ENCODE measurements around the gene TMEM239. TPM values are rescaled to one million over a fixed set of nuclear protein-coding genes. Genes with fewer than 3 reads are reported as not detected.
"Not testable (repeated sequence)": the region's sequence is repeated elsewhere in the genome, so short reads cannot be mapped to it uniquely, and the experiment has no call there.

The TMEM239 gene
- total RNA-seq (ENCODE audit: insufficient read depth, low replicate concordance): 1.2 TPM

DNA sequence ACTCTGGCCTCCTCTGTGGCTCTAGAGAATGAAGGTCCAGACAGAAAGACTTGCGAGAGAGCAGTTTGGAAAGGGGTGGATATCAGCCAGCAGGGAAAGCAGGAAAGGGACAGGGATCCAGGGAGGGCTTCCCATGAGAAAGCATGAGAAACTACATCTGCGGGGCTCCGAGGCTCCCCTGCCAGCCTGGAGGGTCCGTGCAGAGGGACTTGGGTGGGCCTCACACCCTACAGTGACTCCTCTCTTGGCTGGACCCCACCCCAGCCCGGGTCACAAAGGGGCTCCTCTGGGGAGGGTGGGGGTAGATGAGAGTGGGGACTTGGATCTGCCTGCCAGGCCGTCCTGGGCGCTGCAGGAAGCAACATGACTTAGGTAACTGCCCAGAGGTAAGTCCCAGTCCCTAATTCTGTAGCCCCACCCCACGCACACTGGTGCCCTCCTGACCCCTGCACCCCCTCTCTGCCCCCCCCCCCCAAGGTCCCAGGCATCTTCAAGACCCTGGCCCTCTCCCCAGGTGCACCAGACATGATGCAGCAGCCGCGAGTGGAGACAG is at the start of gene TMEM239:
TSS of gene TMEM239 (plus strand) at position 335 of the 553 bp plus-strand sequence. CDS start at position 526, 191 bp downstream.
- no peak for DNase-seq (ENCODE audit: low spot score)

DNA sequence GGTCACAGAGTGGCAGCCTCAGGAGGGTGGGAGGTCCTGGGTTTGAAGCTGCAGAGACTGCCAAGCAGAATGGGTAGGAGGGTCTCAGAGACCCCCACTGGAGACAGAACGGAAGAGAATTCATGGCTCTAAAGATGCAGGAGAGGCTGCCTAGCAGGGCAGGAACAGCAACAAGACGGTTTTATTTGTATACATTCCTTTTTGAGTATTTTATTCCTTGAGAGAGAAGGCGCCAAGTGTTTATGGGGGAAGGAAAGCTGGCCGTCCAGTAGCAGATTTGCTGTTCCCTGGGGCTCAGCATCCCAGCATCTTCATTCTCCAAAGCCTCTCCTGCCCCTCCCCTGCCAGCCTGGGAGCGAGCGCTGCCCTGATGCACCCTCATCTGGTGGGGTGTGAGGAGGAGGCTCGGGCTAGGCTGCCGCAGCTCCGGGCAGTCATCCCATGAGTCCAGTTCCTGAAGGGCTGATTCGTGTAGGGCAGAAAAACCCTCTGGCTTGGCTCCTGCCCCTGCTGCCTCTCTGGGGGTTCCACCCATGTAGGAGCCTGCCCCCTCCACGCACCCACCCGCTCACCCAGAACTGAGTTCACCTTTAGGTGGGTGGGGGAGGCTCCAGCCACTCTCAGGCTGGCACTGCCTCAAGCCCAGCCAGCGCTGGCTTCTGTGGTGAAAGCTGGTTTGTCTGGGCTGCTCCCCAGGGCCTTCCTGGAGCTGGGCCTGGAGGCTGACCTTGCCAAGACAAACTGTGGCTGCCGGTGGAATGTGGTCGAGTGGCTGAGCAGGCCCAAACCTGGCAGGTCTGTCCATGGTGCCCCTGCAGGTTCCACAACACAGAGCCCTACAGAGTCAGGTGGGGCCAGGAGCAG is 48.2 kb upstream of the TMEM239 start:
- no peak for DNase-seq (ENCODE audit: low spot score)

DNA sequence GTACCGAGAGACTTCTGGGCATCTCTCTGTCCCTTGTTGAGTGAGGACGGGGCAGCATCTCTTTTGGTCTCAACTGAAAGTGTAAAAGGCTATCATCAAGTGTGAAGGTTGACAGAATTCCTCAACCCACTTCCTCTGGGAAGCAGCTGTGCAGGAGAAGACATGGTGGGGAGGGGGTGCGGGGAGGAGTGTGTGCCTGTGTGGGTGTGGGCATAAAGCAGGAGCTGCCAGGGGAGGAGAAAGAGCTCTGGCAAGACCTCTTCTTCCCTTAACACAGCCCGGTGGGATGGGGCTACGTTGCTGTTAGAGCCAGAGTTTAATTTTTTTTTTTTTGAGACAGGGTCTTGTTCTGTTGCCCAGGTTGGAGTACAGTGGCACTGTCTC is 47.5 kb upstream of the TMEM239 start:
- no peak for DNase-seq (ENCODE audit: low spot score)

DNA sequence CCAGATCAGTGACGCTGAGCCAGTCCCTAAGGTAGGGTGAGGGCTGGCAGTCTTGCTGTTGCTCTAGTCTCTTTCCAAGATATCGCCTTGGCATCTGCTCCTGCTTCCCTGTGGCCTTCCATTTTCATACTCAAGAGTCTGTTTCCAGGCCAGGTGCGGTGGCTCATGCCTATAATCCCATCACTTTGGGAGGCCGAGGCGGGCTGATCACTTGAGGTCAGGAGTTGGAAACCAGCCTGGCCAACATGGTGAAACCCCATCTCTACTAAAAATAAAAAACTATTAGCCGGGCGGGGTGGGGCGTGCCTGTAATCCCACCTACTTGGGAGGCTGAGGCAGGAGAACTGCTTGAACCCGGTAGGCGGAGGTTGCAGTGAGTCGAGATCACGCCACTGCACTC is 46.1 kb upstream of the TMEM239 start:
- DNase-seq (ENCODE audit: low spot score): not testable (repeated sequence)

DNA sequence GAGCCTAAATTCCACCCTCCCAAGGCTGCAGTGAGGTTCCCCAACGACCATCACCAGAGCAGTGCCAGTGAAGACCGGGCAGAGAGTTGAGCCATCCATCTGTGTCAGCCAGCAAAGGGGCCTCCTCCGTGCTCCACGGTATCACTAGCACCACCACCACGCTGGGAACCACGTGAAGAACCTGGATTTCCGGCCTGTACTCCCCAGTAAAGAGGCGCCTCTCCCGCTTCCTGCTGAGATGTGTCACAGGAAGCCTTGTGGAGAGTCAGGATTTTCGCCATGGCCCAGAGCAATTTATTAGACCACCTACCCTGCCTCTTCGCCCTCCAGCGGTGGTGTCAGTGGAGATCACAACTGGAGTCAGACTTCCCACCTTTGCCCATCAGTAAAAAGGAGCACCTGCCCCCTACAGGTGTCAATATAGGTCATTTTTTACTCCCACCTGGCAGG is 44.5 kb upstream of the TMEM239 start:
- DNase-seq (ENCODE audit: low spot score): no peak

DNA sequence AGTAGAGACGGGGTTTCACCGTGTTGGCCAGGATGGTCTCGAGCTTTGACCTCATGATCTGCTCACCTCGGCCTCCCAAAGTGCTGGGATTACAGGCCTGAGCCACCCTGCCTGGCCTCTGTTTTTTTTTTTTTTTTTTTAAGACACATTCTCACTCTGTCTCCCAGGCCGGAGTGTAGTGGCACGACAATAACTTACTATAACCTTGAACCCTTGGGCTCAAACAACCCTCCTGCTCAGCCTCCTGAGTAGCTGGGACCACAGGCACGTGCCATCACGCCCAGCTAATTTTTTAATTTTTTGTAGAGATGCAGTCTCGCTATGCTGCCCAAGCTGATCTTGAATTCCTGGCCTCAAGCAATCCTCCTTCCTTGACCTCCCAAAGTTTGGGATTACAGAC is 42.4 kb upstream of the TMEM239 start:
- DNase-seq (ENCODE audit: low spot score): no peak

DNA sequence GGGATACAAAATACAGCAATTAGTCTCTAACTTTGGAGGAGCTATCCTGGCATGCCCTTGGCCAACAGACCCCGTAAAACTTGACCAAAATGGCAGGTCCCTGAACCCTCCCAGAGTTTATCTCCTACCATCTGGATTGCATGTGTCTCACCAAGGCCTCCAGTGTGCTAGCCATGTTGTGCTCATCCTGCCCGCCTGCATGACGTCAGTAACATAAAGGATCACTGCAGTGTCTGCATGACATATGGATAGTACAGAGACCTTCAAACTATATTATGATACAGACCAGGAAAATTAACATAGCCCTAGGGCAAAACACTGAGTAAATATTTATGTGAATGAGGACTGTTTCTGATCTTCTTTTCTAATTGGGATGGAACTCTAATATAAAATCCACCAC is 41.0 kb upstream of the TMEM239 start:
- no peak for DNase-seq (ENCODE audit: low spot score)

DNA sequence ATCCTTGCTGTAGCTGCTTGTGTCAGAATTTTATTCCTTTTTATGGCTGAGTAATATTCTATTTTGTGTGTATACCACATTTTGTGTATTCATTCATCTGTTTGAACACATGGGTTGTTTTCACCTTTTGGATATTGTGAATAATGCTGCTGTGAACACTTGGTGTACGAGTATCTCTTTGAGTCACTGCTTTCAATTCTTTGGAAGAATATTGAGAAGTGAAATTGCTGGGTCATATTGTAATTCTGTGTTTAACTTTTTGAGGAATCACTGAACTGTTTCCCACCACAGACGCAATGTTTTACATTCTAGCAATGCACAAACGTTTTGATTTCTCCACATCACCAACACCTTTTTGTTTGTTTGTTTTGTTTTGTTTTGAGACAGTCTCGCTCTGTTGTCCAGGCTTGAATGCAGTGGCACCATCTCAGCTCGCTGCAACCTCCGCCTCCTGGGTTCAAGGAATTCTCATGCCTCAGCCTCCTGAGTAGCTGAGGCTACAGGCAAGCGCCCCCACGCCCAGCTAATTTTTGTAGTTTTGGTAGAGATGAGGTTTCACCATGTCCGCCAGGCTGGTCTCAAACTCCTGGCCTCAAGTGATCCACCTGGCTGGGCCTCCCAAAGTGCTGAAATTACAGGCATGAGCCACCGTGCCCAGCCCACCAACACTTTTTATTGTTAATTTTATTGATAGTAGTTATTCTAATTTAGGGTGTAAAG is 37.4 kb upstream of the TMEM239 start:
- no peak for DNase-seq (ENCODE audit: low spot score)

DNA sequence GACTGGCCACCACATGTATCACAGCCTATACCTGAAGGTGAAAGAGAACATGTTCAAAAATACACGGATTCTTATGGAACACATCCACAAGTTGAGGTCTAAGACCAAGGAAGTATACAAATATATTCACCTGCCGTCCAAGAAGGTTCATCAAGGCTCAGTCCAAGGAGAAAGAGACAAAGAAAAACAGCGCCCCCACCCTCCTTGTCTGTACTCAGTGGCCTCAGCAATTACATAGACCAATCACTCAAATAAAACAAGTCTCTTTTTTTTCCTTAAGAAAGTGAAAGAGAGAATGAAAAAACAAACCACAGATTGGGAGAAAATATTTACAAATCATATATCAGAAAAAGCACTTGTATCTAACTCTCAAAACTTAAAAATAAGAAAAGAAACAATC is 35.2 kb upstream of the TMEM239 start:
- DNase-seq (ENCODE audit: low spot score): no peak

DNA sequence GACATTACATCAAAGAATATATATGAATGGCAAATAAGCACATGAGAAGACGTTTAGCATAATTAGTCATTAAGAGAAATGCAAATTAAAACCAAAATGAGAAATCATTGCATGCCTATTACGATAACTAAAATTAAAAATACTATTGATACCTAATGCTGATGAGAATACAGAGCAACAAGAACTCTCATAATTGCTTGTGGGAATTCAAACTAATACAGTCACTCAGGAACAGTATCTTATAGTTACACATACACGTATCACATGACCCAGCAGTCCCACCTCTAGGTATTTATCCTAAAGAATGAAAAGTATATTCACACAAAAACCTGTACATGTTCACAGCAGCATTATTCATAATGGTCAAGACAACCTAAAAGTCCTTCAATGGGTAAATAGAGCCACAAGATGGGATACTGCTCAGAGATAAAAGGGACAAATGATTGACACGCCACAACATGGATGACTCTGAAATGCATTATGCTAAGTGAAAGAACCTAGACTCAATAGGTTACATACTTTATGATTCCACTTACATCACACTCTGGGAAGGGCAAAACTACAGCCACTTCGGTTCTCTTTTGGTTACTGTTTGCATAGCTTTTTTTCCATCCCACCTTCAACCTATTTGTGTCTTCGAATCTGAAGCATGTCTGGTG is 32.1 kb upstream of the TMEM239 start:
- DNase-seq (ENCODE audit: low spot score): no peak

DNA sequence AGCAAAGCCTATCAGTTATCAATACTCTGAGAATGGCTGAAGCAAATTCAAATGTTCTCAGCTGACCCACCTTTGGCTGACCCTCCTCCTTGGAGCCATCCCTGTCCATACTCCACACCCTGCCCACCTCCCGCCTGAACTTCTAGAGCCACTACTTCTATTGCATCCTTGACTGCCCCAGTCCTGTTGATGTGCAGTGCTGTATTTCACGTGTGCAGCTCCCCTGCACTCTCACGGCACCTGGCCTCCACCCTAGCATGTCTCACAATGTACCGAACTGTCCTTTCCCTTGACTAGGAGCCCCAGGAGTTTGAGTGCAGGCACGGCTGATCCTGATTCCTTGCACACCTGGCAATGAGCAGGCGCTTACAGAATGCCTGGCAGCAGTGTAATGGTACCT is 22.7 kb upstream of the TMEM239 start:
- DNase-seq (ENCODE audit: low spot score): no peak

DNA sequence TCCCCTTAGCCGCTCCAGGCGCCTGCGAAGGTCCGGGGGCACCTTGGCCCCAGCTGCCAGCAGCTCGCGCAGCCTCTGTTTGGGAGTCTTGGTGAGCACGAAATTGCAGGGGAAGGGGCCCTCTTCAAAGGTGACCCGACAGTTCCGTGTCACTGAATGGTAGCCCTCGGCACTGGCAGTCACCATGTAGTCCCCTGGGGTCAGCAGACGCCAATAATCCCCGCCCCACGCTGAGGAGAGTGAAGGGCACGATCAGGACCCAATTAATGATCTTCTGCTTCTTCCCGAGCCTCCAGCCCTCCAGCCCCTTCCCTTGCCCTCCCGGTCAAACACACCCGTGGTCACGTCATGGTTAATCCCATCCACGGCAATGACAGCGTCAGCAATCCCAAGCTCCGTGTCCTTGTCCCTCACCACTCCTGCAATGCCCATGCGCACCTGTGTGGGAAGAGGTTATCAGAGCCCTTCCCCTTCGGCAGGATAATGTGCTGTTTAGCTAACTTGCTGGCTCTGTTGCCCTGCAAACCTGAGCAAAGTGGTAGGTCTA is 21.9 kb upstream of the TMEM239 start:
- DNase-seq (ENCODE audit: low spot score): no peak

DNA sequence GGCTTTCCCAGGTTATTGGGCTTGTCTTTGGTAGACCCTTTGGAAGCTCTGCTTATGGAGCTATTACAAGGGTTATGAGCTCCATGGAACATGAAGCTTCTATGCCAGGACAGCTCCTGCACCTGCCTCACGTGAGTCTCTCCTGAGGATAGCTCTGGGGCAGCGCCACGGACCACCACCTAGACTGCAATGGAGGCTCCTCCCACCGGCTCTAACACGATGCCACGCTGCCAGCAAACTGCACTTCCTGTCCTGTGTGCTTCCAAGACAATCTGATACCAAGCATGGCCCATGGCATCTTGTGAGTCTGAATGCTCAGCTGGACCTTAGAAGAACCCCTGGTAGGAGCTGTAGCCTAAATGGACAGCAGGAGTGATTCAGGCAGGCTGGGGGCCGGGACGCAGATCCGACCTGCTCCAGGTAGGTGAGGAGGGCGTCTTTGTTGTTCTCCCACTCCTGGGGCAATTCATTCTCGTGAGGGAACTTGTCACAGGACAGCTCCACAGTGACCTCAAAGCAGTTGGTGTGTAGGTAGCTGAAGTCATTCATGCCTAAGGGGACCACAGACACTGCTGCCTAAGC is 21.2 kb upstream of the TMEM239 start:
- DNase-seq (ENCODE audit: low spot score): no peak

DNA sequence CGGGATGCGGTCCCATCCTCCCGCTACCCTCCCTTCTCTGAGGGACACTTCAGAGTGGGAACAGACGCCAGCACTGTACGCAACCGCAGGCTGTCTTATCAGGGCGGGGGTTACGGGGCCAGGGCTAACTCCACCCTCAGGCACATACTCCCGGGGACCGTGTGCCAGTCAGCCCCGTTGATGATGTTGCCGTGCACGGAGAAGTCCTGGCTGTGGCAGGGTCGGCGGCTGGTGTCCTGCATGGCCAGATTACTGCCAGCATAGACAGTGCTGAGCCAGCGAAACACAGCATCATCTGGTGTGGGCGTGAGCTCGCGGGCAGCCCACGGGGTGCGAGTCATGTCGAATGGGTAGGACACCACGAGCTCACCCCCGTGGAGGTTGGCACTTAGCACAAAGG is 20.7 kb upstream of the TMEM239 start:
- DNase-seq (ENCODE audit: low spot score): no peak

DNA sequence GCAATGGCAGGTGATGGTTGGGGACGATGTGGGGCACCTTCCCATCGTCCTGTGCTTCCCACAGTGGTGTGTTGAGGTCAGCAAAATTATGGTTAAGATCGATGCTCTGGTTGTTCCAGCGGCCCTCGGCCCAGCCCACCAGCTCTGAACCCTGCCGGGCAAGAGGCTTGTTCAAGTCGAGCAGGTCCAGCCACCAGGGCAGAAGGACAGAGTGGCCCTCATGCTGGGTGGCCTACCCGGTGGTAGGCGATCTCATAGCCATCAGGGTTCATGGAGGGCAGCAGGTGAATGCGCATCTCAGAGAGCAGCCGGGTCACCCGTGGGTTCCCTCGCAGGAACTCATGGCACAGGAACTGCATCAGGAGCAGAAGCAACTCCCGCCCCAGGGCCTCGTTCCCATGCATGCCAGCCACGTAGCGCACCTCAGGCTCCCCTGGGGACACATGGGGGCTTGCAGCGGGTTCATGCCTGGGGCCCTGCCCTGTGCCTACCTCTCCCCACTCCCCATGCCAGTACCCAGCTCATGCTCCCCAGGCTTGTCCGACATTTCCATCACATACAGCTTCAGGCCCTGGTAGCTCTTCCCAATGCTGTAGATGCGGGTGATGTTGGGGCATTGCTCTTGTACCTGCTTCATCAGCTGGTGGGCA is 20.0 kb upstream of the TMEM239 start:
- DNase-seq (ENCODE audit: low spot score): no peak

DNA sequence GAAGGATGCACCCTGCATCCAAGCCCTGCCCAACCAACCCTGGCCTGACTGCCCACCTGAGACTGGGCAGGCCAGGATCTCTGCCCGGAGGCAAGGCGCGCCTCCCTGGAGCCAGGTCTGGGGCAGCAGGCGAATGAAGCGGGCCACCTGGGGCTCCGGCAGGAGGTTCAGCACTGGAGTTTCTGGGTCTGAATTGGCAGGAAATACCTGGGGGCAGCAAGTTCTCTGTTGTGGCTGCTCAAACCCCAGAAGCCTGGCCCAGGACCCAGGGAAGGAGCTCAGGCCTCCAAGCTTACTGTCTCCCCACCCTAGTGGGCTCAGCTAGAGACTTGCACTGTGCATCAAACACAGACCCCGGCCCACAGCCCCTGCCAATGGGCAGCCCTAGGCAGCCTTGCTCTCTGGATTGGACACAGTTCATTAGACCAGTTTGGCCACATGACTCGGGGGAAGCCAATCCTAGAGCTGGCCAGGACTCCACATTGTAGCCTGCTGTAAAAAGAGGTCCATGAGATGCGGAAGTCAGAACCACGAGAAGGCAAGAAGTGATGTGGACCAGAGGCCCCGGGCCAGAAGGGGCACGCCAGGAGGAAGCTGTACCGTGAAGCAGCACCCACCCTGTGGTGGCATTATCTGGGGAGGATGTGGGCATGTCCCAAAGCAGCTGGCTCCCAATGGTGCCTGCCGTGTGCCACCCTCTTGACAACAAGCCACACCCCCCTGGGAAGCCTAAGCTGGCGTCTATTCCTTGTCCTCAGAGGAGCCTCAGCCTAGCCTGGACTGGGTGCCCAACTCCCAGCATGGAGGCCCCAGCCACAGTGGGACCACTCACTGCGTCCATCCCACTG is 18.8 kb upstream of the TMEM239 start:
- DNase-seq (ENCODE audit: low spot score): no peak

DNA sequence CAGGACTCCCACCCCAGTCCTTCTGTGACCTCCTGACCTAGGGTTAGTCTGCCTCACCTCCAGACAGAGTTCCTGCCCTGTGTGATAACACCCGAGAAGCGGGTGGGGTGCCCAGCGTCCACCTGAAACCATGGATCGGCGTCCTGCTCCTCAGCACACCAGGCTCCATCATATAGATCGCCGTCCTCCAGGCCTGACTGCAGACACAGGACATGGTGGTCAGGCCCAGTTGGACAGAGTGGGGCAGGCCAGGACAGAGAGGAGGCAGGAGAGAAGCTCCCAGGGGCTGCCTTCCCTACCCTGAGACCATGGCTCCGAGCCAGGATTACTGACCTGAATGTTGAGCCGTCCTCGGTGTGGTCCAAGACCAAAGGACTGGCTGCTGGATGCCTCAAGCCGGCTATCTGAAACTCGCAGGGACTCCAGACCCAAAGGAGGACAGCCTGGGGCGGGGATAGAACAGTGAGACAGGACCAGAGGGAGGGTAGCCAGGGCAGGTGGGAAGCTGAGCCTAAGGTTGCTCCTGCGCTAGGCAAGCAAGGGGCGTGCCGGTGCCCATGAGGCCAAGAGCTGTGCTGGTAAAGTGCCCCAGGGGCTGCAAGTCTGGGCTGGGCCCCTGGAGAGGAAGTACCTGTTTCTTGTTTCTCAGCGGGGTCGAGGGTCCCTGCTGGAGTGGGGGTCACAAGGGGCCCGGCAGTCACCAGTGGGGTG is 17.9 kb upstream of the TMEM239 start:
- no peak for DNase-seq (ENCODE audit: low spot score)

DNA sequence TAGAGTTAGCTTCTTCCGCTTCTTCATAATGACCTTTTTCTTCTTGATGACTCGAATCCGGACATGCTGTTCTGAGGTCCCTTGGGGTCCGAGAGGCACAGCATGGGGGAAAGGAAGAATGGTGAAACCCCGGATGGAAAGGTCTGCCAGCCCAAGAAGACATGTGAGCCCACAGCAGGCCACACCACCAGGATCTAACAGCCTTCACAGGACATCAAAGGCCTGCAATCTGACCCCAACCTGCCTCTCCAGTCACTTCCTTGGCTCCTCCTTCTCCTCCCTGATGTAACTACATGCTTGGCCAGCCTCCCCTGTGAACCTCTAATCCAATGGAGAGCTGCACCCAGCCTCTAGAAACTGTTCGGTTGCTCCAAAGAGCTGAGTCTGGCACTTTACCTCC is 17.4 kb upstream of the TMEM239 start:
- DNase-seq (ENCODE audit: low spot score): no peak

DNA sequence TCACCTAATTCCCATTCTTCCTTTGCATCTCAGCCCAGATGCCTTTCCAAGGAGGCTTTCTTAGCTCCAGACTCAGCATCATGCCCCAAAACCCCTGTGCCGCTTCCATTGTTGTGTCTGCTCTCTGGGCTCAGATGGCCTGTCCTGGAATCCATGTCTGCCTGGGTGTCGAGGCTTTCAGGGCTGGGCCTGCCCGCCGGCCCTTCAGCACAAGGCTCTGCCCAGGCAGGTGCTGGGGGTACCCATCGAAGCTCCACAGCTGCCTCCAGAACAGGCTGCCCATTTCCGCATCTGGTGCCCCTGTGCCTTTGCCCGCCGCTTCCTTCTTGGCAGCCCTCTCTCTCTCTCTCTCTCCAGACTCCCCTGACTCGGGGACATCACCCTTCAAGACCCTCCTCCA is 16.9 kb upstream of the TMEM239 start:
- DNase-seq (ENCODE audit: low spot score): no peak

Data from umbilical cord (tissue), 2 donors.